CD8-positive, alpha-beta memory T cell (primary cell): ENCODE results near the gene HPN. TPM values are rescaled to one million over a fixed set of nuclear protein-coding genes. Genes with fewer than 3 reads are reported as not detected.
A peak's percentile ranks its signal among the peaks of the same experiment; 100 is the strongest.
"Not testable (repeated sequence)": the region's sequence is repeated elsewhere in the genome, so short reads cannot be mapped to it uniquely, and the experiment has no call there.

Experiments used
- CTCF ChIA-PET: fragments of 350-600 bp; sonication (Branson Sonifier 250); formaldehyde crosslinking; loops from one replicate; lab custom pipeline; 2021; ENCODE audit warnings: antibody characterized with exemption; lab: Charles Lee
- POLR2A ChIA-PET: fragments of 350-600 bp; sonication (Branson Sonifier 250); formaldehyde crosslinking; loops from one replicate; lab custom pipeline; 2021; ENCODE audit warnings: antibody characterized with exemption; lab: Charles Lee
- DNase-seq, 5 donors: peaks; one replicate each; pipeline versions ENCODE4 v3.0.0 to v3.0.0-alpha.2; 2020 to 2022; ENCODE audit warnings: mixed read lengths in 1 of 5
- H3K27ac ChIP-seq: one replicate; pipeline ENCODE4 v1.7.0; 2013; ENCODE audit warnings: low read depth, mild to moderate bottlenecking, low read length, moderate library complexity
- H3K27me3 ChIP-seq: 2 replicates; pipeline ENCODE4 v1.7.0; 2013; ENCODE audit warnings: low read length, mild to moderate bottlenecking; ENCODE audit not compliant: insufficient read depth, poor library complexity, severe bottlenecking
- H3K36me3 ChIP-seq: 2 replicates; pipeline ENCODE4 v1.7.0; 2013; ENCODE audit warnings: mild to moderate bottlenecking, low read length, moderate library complexity; ENCODE audit not compliant: insufficient read depth
- H3K4me1 ChIP-seq: 2 replicates; pipeline ENCODE4 v1.7.0; 2013; ENCODE audit warnings: mild to moderate bottlenecking, low read length, moderate library complexity; ENCODE audit not compliant: insufficient read depth
- H3K4me3 ChIP-seq: 2 replicates; pipeline ENCODE4 v1.7.0; 2013; ENCODE audit warnings: mild to moderate bottlenecking, low read length
- H3K9me3 ChIP-seq: 2 replicates; pipeline ENCODE4 v1.7.0; 2013; ENCODE audit warnings: mild to moderate bottlenecking, low read length
- H3K27ac Mint-ChIP-seq, 8 donors: one replicate each; pipeline ENCODE4 v1.8.0; 2020 to 2021; ENCODE audit warnings: mixed read lengths in 8 of 8, mild to moderate bottlenecking in 6 of 8, inconsistent platforms in 3 of 8, moderate library complexity in 3 of 8
- H3K27me3 Mint-ChIP-seq, 2 donors: one replicate each; pipeline ENCODE4 v1.8.0; 2020 to 2021; ENCODE audit warnings: mixed read lengths in 2 of 2, mild to moderate bottlenecking in 1 of 2, moderate library complexity in 1 of 2
- H3K36me3 Mint-ChIP-seq, 3 donors: one replicate each; pipeline ENCODE4 v1.8.0; 2020 to 2021; ENCODE audit warnings: mixed read lengths in 3 of 3, inconsistent platforms in 1 of 3, mild to moderate bottlenecking in 1 of 3
- H3K4me1 Mint-ChIP-seq, 3 donors: one replicate each; pipeline ENCODE4 v1.8.0; 2020 to 2021; ENCODE audit warnings: mixed read lengths in 3 of 3, inconsistent platforms in 1 of 3, mild to moderate bottlenecking in 1 of 3
- H3K4me3 Mint-ChIP-seq, 7 donors: one replicate each; pipeline ENCODE4 v1.8.0; 2020 to 2021; ENCODE audit warnings: mixed read lengths in 7 of 7, mild to moderate bottlenecking in 6 of 7, moderate library complexity in 4 of 7, inconsistent platforms in 2 of 7
- H3K9me3 Mint-ChIP-seq, 5 donors: one replicate each; pipeline ENCODE4 v1.8.0; 2020 to 2022; ENCODE audit warnings: mixed read lengths in 5 of 5, mild to moderate bottlenecking in 3 of 5, moderate library complexity in 2 of 5, inconsistent platforms in 1 of 5
- polyA plus RNA-seq: library from polyadenylated mRNA; unstranded; fragments of 300-500 nt; fragmentation: Illumina TruSeq; gene quantifications from one replicate; pipeline ENCODE4 v1.2.3, GENCODE V29; 2021
- total RNA-seq, 2 experiments: library from RNA; stranded (reverse); gene quantifications; one replicate each; pipeline ENCODE4 v1.2.3, GENCODE V29; 2021

The HPN gene
- total and polyA plus RNA-seq, 3 experiments from 2014 or later, result 0.53 TPM; not detected in 2

DNA sequence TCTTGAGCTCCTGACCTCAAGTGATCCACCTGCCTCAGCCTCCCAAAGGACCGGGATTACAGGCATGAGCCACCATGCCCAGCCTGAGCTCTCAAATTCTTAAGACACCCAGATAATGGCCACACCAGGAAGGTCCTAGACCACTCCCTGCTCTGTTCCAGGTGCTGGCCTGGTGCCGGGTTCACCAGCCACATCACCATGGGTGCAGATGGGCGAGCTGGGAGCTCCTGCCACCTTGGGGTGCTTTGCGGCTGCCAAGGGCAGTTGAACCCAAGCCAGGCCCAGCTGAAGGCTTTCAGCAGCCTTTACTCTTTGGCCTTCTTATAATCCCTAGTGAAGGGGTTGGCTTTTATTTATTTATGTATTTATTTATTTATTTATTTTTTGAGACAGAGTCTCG, 4.9 kb downstream of the HPN start:
- DNase-seq, result no peak
- no peak overlapping the region for H3K4me3 Mint-ChIP-seq

DNA sequence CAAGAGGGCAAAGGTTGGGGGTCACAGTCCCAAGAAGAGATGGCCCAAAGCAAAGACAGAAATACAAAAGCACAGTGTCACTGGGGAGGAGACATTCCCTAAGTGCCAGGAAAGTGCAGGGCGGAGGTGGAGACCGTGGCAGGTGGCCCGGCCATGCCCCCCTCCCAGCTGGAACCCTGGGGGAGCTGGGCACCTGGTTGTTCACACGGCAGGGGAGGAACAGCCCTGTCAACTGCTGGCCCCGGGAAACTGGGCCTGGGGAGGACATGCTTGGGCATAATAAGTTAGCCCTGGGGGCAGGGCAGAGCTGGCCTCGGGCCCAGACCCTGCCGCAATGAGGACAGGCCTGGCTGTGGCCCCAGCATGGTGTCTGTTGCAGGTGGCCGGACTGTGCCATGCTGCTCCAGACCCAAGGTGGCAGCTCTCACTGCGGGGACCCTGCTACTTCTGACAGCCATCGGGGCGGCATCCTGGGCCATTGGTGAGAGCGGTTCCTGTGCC, 7.4 kb downstream of the HPN start:
- H3K4me3 Mint-ChIP-seq, result no peak overlapping the region
- no peak overlapping the region for H3K4me3 ChIP-seq
- no peaks in the 10 kb centered on the region for H3K36me3 ChIP-seq
- no peaks in the 10 kb centered on the region for H3K9me3 ChIP-seq
- CTCF ChIA-PET, result interaction anchor here (1.3 to 1.6 kb wide), 3 partner anchors 18 to 315 kb away, joined by 3 to 5 read pairs (median 3); no protein-coding TSS in a partner anchor
- H3K27ac ChIP-seq, result no peak overlapping the region
- no peaks in the 10 kb centered on the region for H3K36me3 Mint-ChIP-seq
- H3K4me1 ChIP-seq, result peaks cover 8% of the 10 kb centered on the region
- H3K4me1 Mint-ChIP-seq, result peaks cover 9 to 19% (median 17%) of the 10 kb centered on the region in 3 donors
- POLR2A ChIA-PET, result no interaction called here
- peaks cover 2 to 8% of the 10 kb centered on the region in 2 donors for H3K27me3 Mint-ChIP-seq
- no peak for DNase-seq
- no peak overlapping the region for H3K27ac Mint-ChIP-seq
- H3K27me3 ChIP-seq, result no peaks in the 10 kb centered on the region
- H3K9me3 Mint-ChIP-seq, result peaks cover 0 to 2% (median 0%) of the 10 kb centered on the region in 5 donors

More for the DNA sequence above, 4.9 kb downstream of the HPN start:
- H3K4me1 Mint-ChIP-seq, result peaks cover 12 to 24% (median 18%) of the 10 kb centered on the region in 3 donors
- H3K36me3 Mint-ChIP-seq, result no peaks in the 10 kb centered on the region
- no peak overlapping the region for H3K4me3 ChIP-seq
- ChIA-PET CTCF (interaction anchor here (0.7 to 1.7 kb wide), 3 partner anchors 20 to 86 kb away, joined by 3 to 5 read pairs (median 3); no protein-coding TSS in a partner anchor), POLR2A (no interaction called here)
- no peak overlapping the region for H3K27ac ChIP-seq
- no peaks in the 10 kb centered on the region for H3K27me3 ChIP-seq
- H3K9me3 ChIP-seq, result no peaks in the 10 kb centered on the region
- H3K27ac Mint-ChIP-seq, result no peak overlapping the region
- H3K27me3 Mint-ChIP-seq, result peaks cover 2 to 5% of the 10 kb centered on the region in 2 donors
- H3K4me1 ChIP-seq, result peaks cover 14% of the 10 kb centered on the region
- H3K9me3 Mint-ChIP-seq, result peaks cover 0 to 2% (median 0%) of the 10 kb centered on the region in 5 donors
- no peaks in the 10 kb centered on the region for H3K36me3 ChIP-seq

DNA sequence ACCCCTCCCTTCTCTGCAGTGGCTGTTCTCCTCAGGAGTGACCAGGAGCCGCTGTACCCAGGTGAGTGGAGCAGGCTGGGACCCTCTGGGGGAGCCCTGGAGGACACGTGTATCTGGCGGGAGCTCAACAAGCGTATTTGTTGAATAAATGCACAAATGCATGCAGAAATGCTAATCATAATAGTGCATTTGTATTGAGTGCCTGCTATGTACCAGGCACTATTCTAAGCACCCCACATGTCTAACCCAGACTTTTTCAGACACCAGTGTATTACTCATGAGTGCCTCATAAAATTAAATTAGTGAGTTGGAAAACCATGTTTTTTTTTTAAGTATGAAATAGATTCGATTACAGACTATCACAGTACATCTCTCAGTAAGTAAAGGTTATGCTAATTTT, 7.9 kb downstream of the HPN start:
- POLR2A ChIA-PET, result no interaction called here
- H3K4me3 Mint-ChIP-seq, result no peak overlapping the region
- Histone ChIP-seq H3K4me1 (peaks cover 3% of the 10 kb centered on the region), H3K36me3 (no peaks in the 10 kb centered on the region), H3K4me3 (no peak overlapping the region), H3K27ac (no peak overlapping the region), H3K27me3 (no peaks in the 10 kb centered on the region), H3K9me3 (no peaks in the 10 kb centered on the region)
- peaks cover 0 to 2% (median 0%) of the 10 kb centered on the region in 5 donors for H3K9me3 Mint-ChIP-seq
- peaks cover 0 to 4% of the 10 kb centered on the region in 2 donors for H3K27me3 Mint-ChIP-seq
- CTCF ChIA-PET, result interaction anchor here (0.7 to 1.6 kb wide), 2 partner anchors 17 to 21 kb away, joined by 3 to 5 read pairs; no protein-coding TSS in a partner anchor
- no peak for DNase-seq
- H3K36me3 Mint-ChIP-seq, result no peaks in the 10 kb centered on the region
- no peak overlapping the region for H3K27ac Mint-ChIP-seq
- H3K4me1 Mint-ChIP-seq, result peaks cover 4 to 14% (median 12%) of the 10 kb centered on the region in 3 donors

DNA sequence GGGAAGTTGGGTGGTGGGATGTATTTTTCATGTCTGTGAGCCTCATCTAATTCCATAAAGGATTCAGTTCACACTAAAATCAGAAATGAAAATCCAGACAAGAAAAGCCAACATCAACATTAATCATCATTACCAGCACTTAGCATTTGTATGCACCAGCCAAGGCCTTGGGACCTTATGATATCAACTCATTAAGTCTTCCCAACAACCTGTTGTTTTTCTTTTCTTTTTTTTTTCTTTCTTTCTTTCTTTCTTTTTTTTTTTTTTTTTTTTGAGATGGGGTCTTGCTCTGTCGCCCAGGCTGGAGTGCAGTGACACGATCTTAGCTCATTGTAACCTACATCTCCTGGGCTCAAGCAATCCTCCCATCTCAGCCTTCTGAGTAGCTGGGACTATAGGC, 9.1 kb downstream of the HPN start:
- H3K27me3 Mint-ChIP-seq, POLR2A ChIA-PET, H3K9me3 Mint-ChIP-seq, H3K4me1 Mint-ChIP-seq, H3K4me1 ChIP-seq, H3K36me3 Mint-ChIP-seq, H3K4me3 ChIP-seq, H3K27ac Mint-ChIP-seq, H3K9me3 ChIP-seq, H3K36me3 ChIP-seq, H3K27me3 ChIP-seq, H3K4me3 Mint-ChIP-seq, CTCF ChIA-PET, H3K27ac ChIP-seq, DNase-seq: not testable (repeated sequence)

DNA sequence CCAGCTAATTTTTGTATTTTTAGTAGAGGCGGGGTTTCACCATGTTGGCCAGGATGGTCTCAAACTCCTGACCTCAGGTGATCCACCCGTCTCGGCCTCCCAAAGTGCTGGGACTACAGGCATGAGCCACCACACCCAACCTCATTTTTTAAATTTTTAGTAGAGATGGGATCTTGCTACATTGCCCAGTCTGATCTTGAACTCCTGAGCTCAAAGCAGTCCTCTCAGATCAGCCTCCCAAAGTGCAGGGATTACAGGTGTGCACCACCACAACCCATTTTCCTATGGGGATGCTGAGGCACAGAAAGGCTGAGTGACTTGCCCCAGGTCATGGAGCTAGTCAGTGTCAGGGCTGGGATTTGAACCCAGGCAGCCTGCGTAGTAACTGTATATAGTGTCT, 9.7 kb downstream of the HPN start:
- H3K27ac Mint-ChIP-seq, result peak overlapping the region in 1 of 8 donors; percentile 24
- H3K4me3 Mint-ChIP-seq, POLR2A ChIA-PET, H3K27me3 ChIP-seq, H3K36me3 Mint-ChIP-seq, H3K9me3 ChIP-seq, CTCF ChIA-PET, H3K27me3 Mint-ChIP-seq, H3K9me3 Mint-ChIP-seq, DNase-seq, H3K4me1 ChIP-seq, H3K36me3 ChIP-seq, H3K4me3 ChIP-seq, H3K4me1 Mint-ChIP-seq, H3K27ac ChIP-seq: not testable (repeated sequence)

DNA sequence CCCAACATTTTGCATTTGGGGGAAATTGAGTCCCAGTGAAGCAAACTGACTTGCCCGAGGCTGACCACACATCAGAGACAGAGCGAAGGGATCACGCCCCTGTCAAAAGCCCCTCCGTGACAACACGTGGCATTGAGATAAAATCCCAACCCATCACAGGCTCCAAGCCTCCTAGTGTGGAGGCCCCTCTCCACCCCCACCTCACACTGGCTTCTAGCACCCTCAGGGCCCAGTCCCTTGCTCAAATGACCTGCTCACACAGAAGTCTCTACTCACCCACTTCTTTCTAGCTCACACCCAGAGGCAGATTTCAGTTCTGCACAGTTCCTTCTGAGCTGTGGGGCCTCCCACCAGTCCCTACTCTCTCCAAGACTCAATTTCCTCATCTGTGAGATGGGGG, 10.3 kb downstream of the HPN start:
- no peak for DNase-seq
- Mint-ChIP-seq H3K27me3 (peaks cover 4 to 13% of the 10 kb centered on the region in 2 donors), H3K36me3 (no peaks in the 10 kb centered on the region), H3K9me3 (peaks cover 0 to 2% (median 0%) of the 10 kb centered on the region in 5 donors), H3K4me3 (no peak overlapping the region), H3K27ac (no peak overlapping the region), H3K4me1 (peaks cover 0 to 4% (median 2%) of the 10 kb centered on the region in 3 donors)
- Histone ChIP-seq H3K36me3 (no peaks in the 10 kb centered on the region), H3K4me1 (no peaks in the 10 kb centered on the region), H3K27ac (no peak overlapping the region), H3K4me3 (no peak overlapping the region), H3K9me3 (no peaks in the 10 kb centered on the region), H3K27me3 (no peaks in the 10 kb centered on the region)
- ChIA-PET CTCF (no interaction called here), POLR2A (no interaction called here)

DNA sequence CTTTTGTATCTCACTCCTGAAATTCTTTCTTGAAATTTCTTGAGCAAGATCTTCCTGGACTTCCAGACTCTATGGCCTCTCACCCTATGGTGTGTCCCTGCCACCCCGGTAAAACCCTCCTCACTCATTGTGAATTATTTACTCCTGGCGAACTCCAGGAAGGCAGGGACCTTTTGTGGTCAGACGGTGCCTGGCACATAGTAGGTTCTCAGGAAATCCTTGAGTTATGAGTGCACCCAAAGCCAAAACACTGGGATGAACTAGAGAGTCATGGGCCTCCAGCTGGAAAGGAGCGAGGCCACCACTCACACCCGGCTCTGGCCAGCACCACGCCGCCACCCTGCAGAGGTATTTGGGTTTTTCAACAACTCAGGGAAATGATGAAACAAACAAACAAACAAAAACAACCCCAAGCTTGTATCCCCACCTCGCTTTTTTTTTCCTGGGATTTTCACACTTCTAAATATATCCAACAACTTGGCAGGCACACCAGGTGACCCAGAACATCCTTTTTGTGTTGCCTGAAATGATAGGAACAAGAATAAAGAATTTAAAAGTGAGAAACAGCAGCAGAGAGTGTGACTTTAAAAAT, 11.2 kb downstream of the HPN start:
- no peaks in the 10 kb centered on the region for H3K27me3 ChIP-seq
- no peak overlapping the region for H3K4me3 Mint-ChIP-seq
- H3K9me3 ChIP-seq, result no peaks in the 10 kb centered on the region
- peaks cover 4 to 14% of the 10 kb centered on the region in 2 donors for H3K27me3 Mint-ChIP-seq
- H3K36me3 ChIP-seq, result no peaks in the 10 kb centered on the region
- H3K4me3 ChIP-seq, result no peak overlapping the region
- no peaks in the 10 kb centered on the region for H3K4me1 ChIP-seq
- ChIA-PET POLR2A (no interaction called here), CTCF (interaction anchor here (1.1 kb wide), 1 partner anchor 8 kb away, joined by 3 read pairs; no protein-coding TSS in a partner anchor)
- no peaks in the 10 kb centered on the region for H3K9me3 Mint-ChIP-seq
- no peak overlapping the region for H3K27ac ChIP-seq
- no peak overlapping the region for H3K27ac Mint-ChIP-seq
- no peaks in the 10 kb centered on the region for H3K36me3 Mint-ChIP-seq
- H3K4me1 Mint-ChIP-seq, result peaks cover 0 to 4% (median 2%) of the 10 kb centered on the region in 3 donors
- no peak for DNase-seq

DNA sequence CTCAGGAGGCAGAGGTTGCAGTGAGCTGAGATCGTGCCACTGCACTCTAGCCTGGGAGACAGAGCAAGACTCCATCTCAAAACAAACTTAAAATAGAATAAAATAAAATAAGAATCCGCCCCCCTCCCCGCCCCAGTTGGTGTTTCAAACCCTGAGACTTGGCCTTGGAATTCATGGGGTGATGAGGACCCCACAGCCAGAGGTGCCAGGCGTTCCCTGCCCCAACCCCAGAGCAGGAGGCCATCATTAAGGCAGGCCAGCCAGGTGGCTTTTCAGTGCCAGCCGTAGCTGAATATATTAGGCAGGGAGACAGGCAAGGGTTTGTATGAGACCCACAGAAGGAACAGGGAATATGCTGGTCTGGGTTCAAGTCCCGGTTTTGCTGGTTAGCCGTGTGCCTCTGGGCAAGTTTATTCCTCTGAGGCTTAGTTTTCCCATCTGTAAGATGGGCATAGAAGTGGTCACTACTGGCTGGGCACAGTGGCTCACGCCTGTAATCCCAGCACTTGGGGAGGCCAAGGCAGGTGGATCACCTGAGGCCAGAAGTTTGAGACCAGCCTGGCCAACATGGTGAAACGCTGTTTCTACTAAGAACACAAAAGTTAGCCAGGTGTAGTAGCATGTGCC, 12.3 kb downstream of the HPN start:
- H3K36me3 Mint-ChIP-seq, result no peaks in the 10 kb centered on the region
- peaks cover 0 to 4% (median 2%) of the 10 kb centered on the region in 3 donors for H3K4me1 Mint-ChIP-seq
- peaks cover 4 to 14% of the 10 kb centered on the region in 2 donors for H3K27me3 Mint-ChIP-seq
- Histone ChIP-seq H3K4me1 (no peaks in the 10 kb centered on the region), H3K4me3 (no peak overlapping the region), H3K27me3 (no peaks in the 10 kb centered on the region), H3K36me3 (no peaks in the 10 kb centered on the region), H3K27ac (no peak overlapping the region), H3K9me3 (no peaks in the 10 kb centered on the region)
- ChIA-PET POLR2A (no interaction called here), CTCF (interaction anchor here (1.1 to 1.8 kb wide), 3 partner anchors 9 to 13 kb away, joined by 3 to 5 read pairs (median 4); no protein-coding TSS in a partner anchor)
- H3K4me3 Mint-ChIP-seq, result no peak overlapping the region
- no peaks in the 10 kb centered on the region for H3K9me3 Mint-ChIP-seq
- H3K27ac Mint-ChIP-seq, result no peak overlapping the region
- DNase-seq, result no peak
